ENCODE data around the gene MED27. TPM values are rescaled to one million over a fixed set of nuclear protein-coding genes. Genes with fewer than 3 reads are reported as not detected.

MED27 gene
- total RNA-seq, 1 donor from 2014 or later = 21.3 TPM

DNA sequence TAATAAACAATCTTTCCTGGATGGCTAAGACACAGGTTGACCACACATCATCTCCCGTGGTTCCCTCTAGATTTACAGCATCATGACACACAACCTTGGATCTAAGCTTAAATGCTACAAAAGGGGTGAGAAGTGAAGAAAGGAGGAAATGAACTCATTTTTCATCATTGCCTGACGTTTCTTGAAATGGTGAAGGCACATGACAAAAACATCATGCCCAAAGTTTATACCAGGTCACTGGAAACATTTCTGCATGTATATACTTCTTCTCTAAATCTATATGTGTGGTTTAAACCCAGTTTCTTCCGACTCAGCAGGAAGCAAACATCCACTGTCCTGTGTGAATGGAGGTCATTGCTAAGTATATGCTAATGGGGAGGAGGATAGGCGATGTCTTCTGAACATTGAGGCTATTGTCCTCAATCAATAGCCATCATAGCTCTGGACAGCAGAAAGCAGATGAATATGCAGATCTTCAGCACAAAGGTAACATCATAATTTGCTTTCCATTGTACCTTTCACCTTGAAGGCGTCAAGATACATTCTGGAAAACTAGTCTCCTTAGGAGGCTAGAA is 137.4 kb downstream of the MED27 start:
- TF ChIP-seq, protein P1, sequence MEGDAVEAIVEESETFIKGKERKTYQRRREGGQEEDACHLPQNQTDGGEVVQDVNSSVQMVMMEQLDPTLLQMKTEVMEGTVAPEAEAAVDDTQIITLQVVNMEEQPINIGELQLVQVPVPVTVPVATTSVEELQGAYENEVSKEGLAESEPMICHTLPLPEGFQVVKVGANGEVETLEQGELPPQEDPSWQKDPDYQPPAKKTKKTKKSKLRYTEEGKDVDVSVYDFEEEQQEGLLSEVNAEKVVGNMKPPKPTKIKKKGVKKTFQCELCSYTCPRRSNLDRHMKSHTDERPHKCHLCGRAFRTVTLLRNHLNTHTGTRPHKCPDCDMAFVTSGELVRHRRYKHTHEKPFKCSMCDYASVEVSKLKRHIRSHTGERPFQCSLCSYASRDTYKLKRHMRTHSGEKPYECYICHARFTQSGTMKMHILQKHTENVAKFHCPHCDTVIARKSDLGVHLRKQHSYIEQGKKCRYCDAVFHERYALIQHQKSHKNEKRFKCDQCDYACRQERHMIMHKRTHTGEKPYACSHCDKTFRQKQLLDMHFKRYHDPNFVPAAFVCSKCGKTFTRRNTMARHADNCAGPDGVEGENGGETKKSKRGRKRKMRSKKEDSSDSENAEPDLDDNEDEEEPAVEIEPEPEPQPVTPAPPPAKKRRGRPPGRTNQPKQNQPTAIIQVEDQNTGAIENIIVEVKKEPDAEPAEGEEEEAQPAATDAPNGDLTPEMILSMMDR (conservative IDR thresholded peaks at IDR 0.05; ENCODE audit: low read depth, low read length) = no peak
- H3K4me3 ChIP-seq (ENCODE audit: low read depth, low read length) = no peak overlapping the region
- no peak for DNase-seq (ENCODE audit: low read depth)

DNA sequence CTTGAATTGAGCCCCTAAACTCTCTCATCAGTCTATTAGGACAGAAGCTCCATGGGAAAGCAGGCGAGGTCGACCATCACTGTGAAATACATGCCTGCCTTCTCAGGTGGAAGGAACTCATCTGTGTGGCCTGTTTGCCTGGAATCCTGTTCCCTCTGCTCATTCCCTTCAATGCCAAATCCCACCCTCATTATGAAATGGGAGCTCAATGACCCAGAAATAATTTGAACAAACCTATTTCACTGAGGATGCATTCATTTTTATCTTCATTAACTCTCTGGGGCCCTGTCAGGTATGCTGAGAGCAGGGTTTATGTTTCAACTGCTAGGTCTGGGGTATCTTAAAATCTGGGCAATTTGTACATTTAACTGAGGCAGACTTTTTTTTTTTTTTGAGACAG is 142.2 kb downstream of the MED27 start:
- TF ChIP-seq, protein P1 (conservative IDR thresholded peaks at IDR 0.05; ENCODE audit: low read depth, low read length) = no peak
- DNase-seq (ENCODE audit: low read depth) = no peak
- H3K4me3 ChIP-seq (ENCODE audit: low read depth, low read length) = no peak overlapping the region

DNA sequence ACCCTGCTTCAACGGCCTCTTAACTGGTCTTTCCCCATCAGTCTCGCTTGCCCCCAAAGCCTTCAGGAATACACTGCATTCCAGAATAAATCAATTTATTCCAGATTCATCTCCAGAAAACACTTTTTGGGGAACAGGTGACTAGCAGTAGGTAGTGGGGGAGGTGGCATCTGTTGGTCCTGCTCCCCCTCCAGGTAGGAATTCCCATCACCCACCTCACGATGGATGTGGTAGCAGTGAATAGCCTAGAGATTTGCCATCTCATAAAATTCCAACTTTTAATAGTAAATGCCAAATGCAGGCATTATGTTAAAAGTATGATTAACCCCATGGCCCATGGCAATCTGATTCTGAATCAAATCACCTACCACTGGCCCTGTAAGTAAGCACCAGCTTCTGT is 142.7 kb downstream of the MED27 start:
- no peak for DNase-seq (ENCODE audit: low read depth)
- TF ChIP-seq, protein P1 (conservative IDR thresholded peaks at IDR 0.05; ENCODE audit: low read depth, low read length) = no peak
- no peak overlapping the region for H3K4me3 ChIP-seq (ENCODE audit: low read depth, low read length)

DNA sequence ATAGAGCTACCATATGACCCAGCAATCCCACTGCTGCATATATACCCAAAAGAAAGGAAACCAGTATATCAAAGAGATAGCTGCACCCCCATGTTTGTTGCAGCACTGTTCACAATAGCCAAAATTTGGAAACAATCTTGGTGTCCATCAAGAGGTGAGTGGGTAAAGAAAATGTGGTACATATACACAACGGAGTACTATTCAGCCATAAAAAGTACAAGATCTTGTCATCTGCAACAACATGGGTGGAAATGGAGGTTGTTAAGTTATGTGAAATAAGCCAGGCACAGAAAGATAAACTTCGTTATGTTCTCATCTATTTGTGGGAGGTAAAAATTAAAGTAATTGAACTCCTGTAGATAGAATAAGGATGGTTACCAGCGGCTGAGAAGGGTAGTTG is 145.0 kb downstream of the MED27 start:
- no peak overlapping the region for H3K4me3 ChIP-seq (ENCODE audit: low read depth, low read length)
- no peak for DNase-seq (ENCODE audit: low read depth)
- TF ChIP-seq, protein P1 (conservative IDR thresholded peaks at IDR 0.05; ENCODE audit: low read depth, low read length) = no peak

DNA sequence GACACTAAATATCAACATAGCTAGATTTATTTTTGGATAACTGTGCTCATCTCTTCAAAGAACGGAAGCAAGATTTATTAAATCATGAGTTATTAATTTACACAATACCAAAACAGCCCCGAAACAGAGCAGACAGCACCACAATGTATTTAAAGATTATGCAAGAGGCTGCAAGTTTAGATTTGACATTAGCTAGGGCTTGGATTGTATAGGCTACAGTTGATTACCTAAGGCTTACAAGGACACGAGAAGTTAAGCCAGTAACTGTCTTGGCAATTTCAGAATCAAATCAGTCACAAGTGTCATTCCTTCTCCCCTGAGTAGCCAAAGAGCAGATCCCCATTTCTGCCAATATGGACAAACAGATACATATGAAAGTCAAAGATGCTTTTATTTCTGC is 152.6 kb downstream of the MED27 start:
- H3K4me3 ChIP-seq (ENCODE audit: low read depth, low read length) = no peak overlapping the region
- no peak for DNase-seq (ENCODE audit: low read depth)
- TF ChIP-seq, protein P1 (conservative IDR thresholded peaks at IDR 0.05; ENCODE audit: low read depth, low read length) = no peak

DNA sequence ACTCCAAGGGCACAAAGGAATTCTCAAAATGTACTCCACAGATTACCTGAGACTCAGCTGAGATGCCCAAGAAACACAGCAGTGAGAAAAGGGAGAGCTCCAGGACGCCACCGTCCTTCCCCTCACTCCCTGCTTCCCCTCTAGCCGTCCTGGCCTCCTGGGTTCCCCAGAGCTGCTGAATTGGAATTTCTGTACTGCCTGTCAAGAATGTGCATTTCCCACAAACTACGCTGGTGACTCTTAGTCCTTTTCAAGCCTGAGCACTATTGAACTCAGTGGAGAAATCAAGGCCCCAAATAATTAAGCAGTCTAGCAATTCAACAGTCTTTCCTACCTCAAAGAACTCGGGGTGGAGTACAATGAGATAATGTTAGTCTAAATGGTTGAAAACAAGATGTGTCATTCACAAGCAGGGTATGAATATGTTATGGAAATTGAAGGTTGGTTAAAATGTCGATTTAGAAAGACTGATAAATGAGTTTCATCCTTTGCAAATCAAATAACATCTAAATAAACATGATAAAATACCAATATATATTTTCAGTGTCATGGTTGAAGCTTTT is 153.2 kb downstream of the MED27 start:
- DNase-seq (ENCODE audit: low read depth) = no peak
- TF ChIP-seq, protein P1 (conservative IDR thresholded peaks at IDR 0.05; ENCODE audit: low read depth, low read length) = no peak
- no peak overlapping the region for H3K4me3 ChIP-seq (ENCODE audit: low read depth, low read length)

DNA sequence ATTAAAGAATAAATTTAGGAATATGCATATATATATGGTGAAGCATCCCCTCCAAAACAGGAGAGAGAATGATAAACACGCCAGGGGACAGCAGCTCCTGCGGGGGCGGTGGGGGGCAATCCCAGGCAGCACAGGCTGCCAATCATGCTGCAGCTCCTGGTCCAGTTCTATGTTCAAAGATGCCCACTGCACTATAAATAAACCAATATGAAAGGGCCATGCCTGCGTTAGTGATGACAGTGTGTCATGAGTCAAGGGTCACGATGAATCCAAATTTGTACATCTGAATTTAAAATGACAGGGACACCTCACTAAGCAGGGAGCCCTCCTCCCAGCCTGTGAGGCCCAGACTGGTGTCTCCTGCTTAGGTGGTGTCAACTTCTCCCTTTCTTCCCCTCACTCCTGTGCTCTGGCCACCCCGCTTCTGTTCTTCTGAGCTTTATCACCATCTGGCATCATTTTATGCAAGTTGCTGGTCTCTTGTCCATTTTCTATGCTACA is 153.9 kb downstream of the MED27 start:
- no peak for DNase-seq (ENCODE audit: low read depth)
- H3K4me3 ChIP-seq (ENCODE audit: low read depth, low read length) = no peak overlapping the region
- TF ChIP-seq, protein P1 (conservative IDR thresholded peaks at IDR 0.05; ENCODE audit: low read depth, low read length) = no peak
